ENCODE measurements around the gene MSRB1. TPM values are rescaled to one million over a fixed set of nuclear protein-coding genes. Genes with fewer than 3 reads are reported as not detected.
"Not testable (repeated sequence)": the region's sequence is repeated elsewhere in the genome, so short reads cannot be mapped to it uniquely, and the experiment has no call there.

MSRB1 gene
- total RNA-seq, 1 donor from 2014 or later, result 35.0 TPM

- H3K27me3 Mint-ChIP-seq (ENCODE audit: low read depth), result no peaks in the 10 kb centered on the region
- no peak for DNase-seq (ENCODE audit: low spot score)
- H3K36me3 Mint-ChIP-seq (ENCODE audit: low read depth), result no peaks in the 10 kb centered on the region
- no peak overlapping the region for H3K4me3 Mint-ChIP-seq (ENCODE audit: low read depth)
- intact Hi-C loops (cut with micrococcal nuclease), result no loop called here
- H3K9me3 Mint-ChIP-seq, result no peaks in the 10 kb centered on the region
- H3K27ac Mint-ChIP-seq, result no peak overlapping the region
- H3K4me1 Mint-ChIP-seq (ENCODE audit: low read depth), result peaks cover 9% of the 10 kb centered on the region
Measured at GRCh38 chr16:1947369-1947670, 4.3 kb upstream of the MSRB1 start.

- Mint-ChIP-seq H3K9me3 (no peaks in the 10 kb centered on the region), H3K36me3 (ENCODE audit: low read depth) (no peaks in the 10 kb centered on the region), H3K4me1 (ENCODE audit: low read depth) (peaks cover 13% of the 10 kb centered on the region), H3K27ac (no peak overlapping the region), H3K4me3 (ENCODE audit: low read depth) (no peak overlapping the region), H3K27me3 (ENCODE audit: low read depth) (no peaks in the 10 kb centered on the region)
- no peak for DNase-seq (ENCODE audit: low spot score)
- intact Hi-C loops (cut with micrococcal nuclease), result no loop called here
Measured at GRCh38 chr16:1946495-1947368, 3.7 kb upstream of the MSRB1 start.

- no peak for DNase-seq (ENCODE audit: low spot score)
- Mint-ChIP-seq H3K4me1 (ENCODE audit: low read depth) (peaks cover 15% of the 10 kb centered on the region), H3K27ac (no peak overlapping the region), H3K36me3 (ENCODE audit: low read depth) (no peaks in the 10 kb centered on the region), H3K27me3 (ENCODE audit: low read depth) (no peaks in the 10 kb centered on the region), H3K4me3 (ENCODE audit: low read depth) (no peak overlapping the region), H3K9me3 (no peaks in the 10 kb centered on the region)
- intact Hi-C loops (cut with micrococcal nuclease), result no loop called here
Measured at GRCh38 chr16:1945559-1946391, 2.8 kb upstream of the MSRB1 start.

GRCh38 chr16:1944612-1945199 lies 1.7 kb upstream of the MSRB1 start:
- intact Hi-C loops (cut with micrococcal nuclease), result loop anchor here (5.0 kb wide), 2 partner anchors 87 to 198 kb away; no protein-coding TSS in a partner anchor
- H3K36me3 Mint-ChIP-seq (ENCODE audit: low read depth), result no peaks in the 10 kb centered on the region
- peak overlapping the region; percentile 57 for H3K4me3 Mint-ChIP-seq (ENCODE audit: low read depth)
- H3K27ac Mint-ChIP-seq, result peak overlapping the region; percentile 40
- H3K4me1 Mint-ChIP-seq (ENCODE audit: low read depth), result peaks cover 15% of the 10 kb centered on the region
- no peaks in the 10 kb centered on the region for H3K9me3 Mint-ChIP-seq
- no peaks in the 10 kb centered on the region for H3K27me3 Mint-ChIP-seq (ENCODE audit: low read depth)
- no peak for DNase-seq (ENCODE audit: low spot score)

- H3K9me3 Mint-ChIP-seq, result no peaks in the 10 kb centered on the region
- intact Hi-C loops (cut with micrococcal nuclease), result loop anchor here (5.0 kb wide), 2 partner anchors 85 to 200 kb away; no protein-coding TSS in a partner anchor
- H3K27me3 Mint-ChIP-seq (ENCODE audit: low read depth), result no peaks in the 10 kb centered on the region
- DNase-seq (ENCODE audit: low spot score), result no peak
- H3K36me3 Mint-ChIP-seq (ENCODE audit: low read depth), result peaks cover 11% of the 10 kb centered on the region
- peak overlapping the region; percentile 90 for H3K4me3 Mint-ChIP-seq (ENCODE audit: low read depth)
- H3K27ac Mint-ChIP-seq, result peak overlapping the region; percentile 82
- peaks cover 15% of the 10 kb centered on the region for H3K4me1 Mint-ChIP-seq (ENCODE audit: low read depth)
Measured at GRCh38 chr16:1942047-1942809, 771 bp downstream of the MSRB1 start.

GRCh38 chr16:1941162-1942046 lies 1.6 kb downstream of the MSRB1 start:
- H3K36me3 Mint-ChIP-seq (ENCODE audit: low read depth), result peaks cover 11% of the 10 kb centered on the region
- DNase-seq (ENCODE audit: low spot score), result no peak
- H3K27ac Mint-ChIP-seq, result no peak overlapping the region
- no peaks in the 10 kb centered on the region for H3K9me3 Mint-ChIP-seq
- intact Hi-C loops (cut with micrococcal nuclease), result loop anchor here (5.0 kb wide), 2 partner anchors 84 to 201 kb away; no protein-coding TSS in a partner anchor
- H3K27me3 Mint-ChIP-seq (ENCODE audit: low read depth), result no peaks in the 10 kb centered on the region
- H3K4me1 Mint-ChIP-seq (ENCODE audit: low read depth), result peaks cover 15% of the 10 kb centered on the region
- H3K4me3 Mint-ChIP-seq (ENCODE audit: low read depth), result peak overlapping the region; percentile 90

- Mint-ChIP-seq H3K4me3 (ENCODE audit: low read depth) (peak overlapping the region; percentile 21), H3K27ac (no peak overlapping the region), H3K9me3 (no peaks in the 10 kb centered on the region), H3K36me3 (ENCODE audit: low read depth) (peaks cover 11% of the 10 kb centered on the region), H3K4me1 (ENCODE audit: low read depth) (peaks cover 15% of the 10 kb centered on the region), H3K27me3 (ENCODE audit: low read depth) (no peaks in the 10 kb centered on the region)
- intact Hi-C loops (cut with micrococcal nuclease), result loop anchor here (5.0 kb wide), 2 partner anchors 83 to 202 kb away; no protein-coding TSS in a partner anchor
- DNase-seq (ENCODE audit: low spot score), result no peak
Measured at GRCh38 chr16:1940273-1941161, 2.5 kb downstream of the MSRB1 start.

GRCh38 chr16:1939833-1940232 lies 3.2 kb downstream of the MSRB1 start:
- not testable (repeated sequence) for DNase-seq (ENCODE audit: low spot score); H3K27ac Mint-ChIP-seq; H3K9me3 Mint-ChIP-seq; H3K27me3 Mint-ChIP-seq (ENCODE audit: low read depth); H3K4me3 Mint-ChIP-seq (ENCODE audit: low read depth)
- Mint-ChIP-seq H3K4me1 (ENCODE audit: low read depth) (peaks cover 15% of the 10 kb centered on the region), H3K36me3 (ENCODE audit: low read depth) (peaks cover 11% of the 10 kb centered on the region)
- intact Hi-C loops (cut with micrococcal nuclease), result loop anchor here (5.0 kb wide), 2 partner anchors 83 to 202 kb away; no protein-coding TSS in a partner anchor

GRCh38 chr16:1938910-1939309 lies 4.1 kb downstream of the MSRB1 start:
- H3K4me3 Mint-ChIP-seq (ENCODE audit: low read depth), result no peak overlapping the region
- H3K4me1 Mint-ChIP-seq (ENCODE audit: low read depth), result peaks cover 10% of the 10 kb centered on the region
- intact Hi-C loops (cut with micrococcal nuclease), result no loop called here
- no peak for DNase-seq (ENCODE audit: low spot score)
- H3K36me3 Mint-ChIP-seq (ENCODE audit: low read depth), result peaks cover 11% of the 10 kb centered on the region
- H3K9me3 Mint-ChIP-seq, result no peaks in the 10 kb centered on the region
- no peak overlapping the region for H3K27ac Mint-ChIP-seq
- H3K27me3 Mint-ChIP-seq (ENCODE audit: low read depth), result no peaks in the 10 kb centered on the region

GRCh38 chr16:1938316-1938715 lies 4.7 kb downstream of the MSRB1 start:
- no peak overlapping the region for H3K4me3 Mint-ChIP-seq (ENCODE audit: low read depth)
- H3K36me3 Mint-ChIP-seq (ENCODE audit: low read depth), result peaks cover 11% of the 10 kb centered on the region
- no peaks in the 10 kb centered on the region for H3K27me3 Mint-ChIP-seq (ENCODE audit: low read depth)
- H3K9me3 Mint-ChIP-seq, result no peaks in the 10 kb centered on the region
- peaks cover 8% of the 10 kb centered on the region for H3K4me1 Mint-ChIP-seq (ENCODE audit: low read depth)
- intact Hi-C loops (cut with micrococcal nuclease), result no loop called here
- no peak for DNase-seq (ENCODE audit: low spot score)
- H3K27ac Mint-ChIP-seq, result no peak overlapping the region
